Heart left ventricle (tissue), 16 donors: ENCODE results near the gene ARHGEF11. TPM values are rescaled to one million over a fixed set of nuclear protein-coding genes. Genes with fewer than 3 reads are reported as not detected.

Experiments
- ATAC-seq, 4 donors: fragments of 200-7000 bp; cut with Tn5 transposase; one replicate each; pipeline ENCODE4 v1.9.1; 2020 to 2022; ENCODE audit warnings: moderate library complexity in 4 of 4, mild to moderate bottlenecking in 3 of 4, moderate number of reproducible peaks in 1 of 4
- DNase-seq, 5 donors: peaks; one replicate each; pipeline ENCODE4 v3.0.0-alpha.2; 2020
- H3K27ac ChIP-seq, 12 donors: fragments of 200-600 bp; sonication (generic) in 4 of 12; one replicate each; pipeline versions ENCODE4 v1.5.0 to v1.8.0; 2016 to 2022; ENCODE audit warnings: mild to moderate bottlenecking in 2 of 12
- H3K27me3 ChIP-seq, 9 donors: fragments of 200-600 bp; sonication (generic) in 2 of 9; one replicate each; pipeline versions ENCODE4 v1.5.1 to v1.8.0; 2016 to 2022; ENCODE audit warnings: mild to moderate bottlenecking in 3 of 9
- H3K36me3 ChIP-seq, 9 donors: fragments of 200-600 bp; sonication (generic) in 2 of 9; one replicate each; pipeline versions ENCODE4 v1.5.0 to v1.8.0; 2018 to 2022; ENCODE audit warnings: mild to moderate bottlenecking in 2 of 9
- H3K4me1 ChIP-seq, 12 donors: fragments of 200-600 bp; sonication (generic) in 4 of 12; one replicate each; pipeline versions ENCODE4 v1.5.0 to v1.8.0; 2016 to 2022; ENCODE audit warnings: mild to moderate bottlenecking in 3 of 12
- H3K4me3 ChIP-seq, 12 donors: fragments of 200-600 bp; sonication (generic) in 4 of 12; one replicate each; pipeline versions ENCODE4 v1.5.0 to v1.8.0; 2017 to 2022; ENCODE audit warnings: mild to moderate bottlenecking in 9 of 12, moderate library complexity in 4 of 12
- H3K9me3 ChIP-seq, 12 donors: fragments of 200-600 bp; sonication (generic) in 4 of 12; one replicate each; pipeline versions ENCODE4 v1.5.0 to v1.8.0; 2016 to 2022; ENCODE audit warnings: mild to moderate bottlenecking in 1 of 12
- POLR2A ChIP-seq, 2 donors: fragments of 450-650 bp; IDR thresholded peaks; one replicate each; pipeline ENCODE4 v1.6.1; 2017; ENCODE audit warnings: antibody characterized with exemption in 2 of 2, mild to moderate bottlenecking in 2 of 2, moderate library complexity in 2 of 2
- WGBS, 4 donors: extraction: QIAGEN DNeasy Blood & Tissue Kit in 2 of 4; methylation state at CpG; one replicate each; pipeline versions ENCODE4 v1.1.5 to v1.1.7; 2013 to 2018; 5-methylcytosine and 5-hydroxymethylcytosine counted together
- intact Hi-C, 10 donors: fragments of 100-400 bp; cut with DNase I; formaldehyde crosslinking; loops; one replicate each; pipeline versions ENCODE4 v1.11.1 to v1.14.2; 2022
- polyA plus RNA-seq, 2 donors: library from polyadenylated mRNA; stranded (reverse); fragments of 200-250 nt; gene quantifications; one replicate each; pipeline ENCODE4 v1.2.3, GENCODE V29; 2013
- total RNA-seq, 9 donors: library from RNA; depleted of rRNA in 2 of 9; stranded (reverse); fragments of >200 nt in 2 of 9; fragmentation: NEBNext Ultra II Directional in 3 of 9; extraction: Animal tissue kit (Norgen Biotek cat#: 25700) in 3 of 9; gene quantifications; one replicate each; pipeline versions ENCODE4 v1.1.0 to v1.2.4, GENCODE V29; 2016 to 2023
- TF ChIP-seq, protein P1 (sequence below), 12 donors: fragments of 200-600 bp; sonication (generic) in 4 of 12; IDR thresholded peaks; one replicate each; pipeline versions ENCODE4 v1.5.0 to v1.8.0; 2018 to 2022; ENCODE audit warnings: antibody characterized with exemption in 12 of 12, mild to moderate bottlenecking in 5 of 12
- donor health status: ischemic (EF 13 %, LVEDD 7.1; RV severe dilation, severe dysfunction).
- donor health status: healthy with polysubstance abuse.
- donor health status: DM: no; HTN: yes; CAD: no.
- donor health status: DM: no; HTN: no; CAD: no.
- donor health status: ischemic (EF 25% LVEDD 6.9; RV normal size, moderate dysfunction).
- donor health status: ischemic (EF 25% LVEDD 5.7; RV mildly dilated, moderate dysfunction).
- donor health status: healthy.
- donor health status: DM: yes; HTN: yes; CAD: no.
- donor health status: ischemic (EF 35%, LVEDD 5.7; RV mildly dilated, moderate dysfunction).
- donor health status: nonischemic (EF 11% LVEDD 7.7; RV severe dilation, severe dysfunction).
- donor health status: DM: yes; HTN: yes; CAD: no.
- donor health status: PGD.
- donor health status: ischemic (EF 29% LVEDD 5.4; RV normal size, mild dysfunction).
- donor health status: nonischemic (EF 23%, LVEDD 6.1; RV moderate dilation, normal function).

Gene ARHGEF11
- total and polyA plus RNA-seq, 11 donors: 12.2 to 44.1 (median 30.0) TPM

DNA sequence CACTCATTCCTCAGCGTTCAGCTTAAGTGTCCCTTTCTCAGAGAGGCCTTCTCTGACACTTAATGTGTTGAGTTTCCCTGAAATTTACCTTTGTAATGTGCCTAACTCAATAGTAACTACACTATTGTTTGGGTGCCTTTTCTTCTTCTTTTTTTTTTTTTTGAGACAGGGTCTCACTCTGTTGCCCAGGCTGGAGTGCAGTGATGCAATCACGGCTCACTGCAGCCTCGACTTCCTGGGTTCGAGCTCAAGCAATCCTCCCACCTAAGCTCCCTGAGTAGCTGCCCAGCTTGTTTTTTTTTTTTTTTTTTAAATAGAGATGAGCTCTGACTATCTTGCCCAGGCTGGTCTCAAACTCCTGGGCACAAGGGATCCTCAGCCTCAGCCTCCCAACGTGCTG lies 50.1 kb downstream of the ARHGEF11 start:
- Histone ChIP-seq H3K4me1 (peaks cover 0 to 8% (median 0%) of the 10 kb centered on the region in 12 donors), H3K4me3 (no peak overlapping the region), H3K27me3 (no peaks in the 10 kb centered on the region), H3K36me3 (peaks cover 0 to 9% (median 0%) of the 10 kb centered on the region in 9 donors), H3K9me3 (no peaks in the 10 kb centered on the region), H3K27ac (no peak overlapping the region)
- ATAC-seq (no peak), DNase-seq (no peak)
- TF ChIP-seq, protein P1, sequence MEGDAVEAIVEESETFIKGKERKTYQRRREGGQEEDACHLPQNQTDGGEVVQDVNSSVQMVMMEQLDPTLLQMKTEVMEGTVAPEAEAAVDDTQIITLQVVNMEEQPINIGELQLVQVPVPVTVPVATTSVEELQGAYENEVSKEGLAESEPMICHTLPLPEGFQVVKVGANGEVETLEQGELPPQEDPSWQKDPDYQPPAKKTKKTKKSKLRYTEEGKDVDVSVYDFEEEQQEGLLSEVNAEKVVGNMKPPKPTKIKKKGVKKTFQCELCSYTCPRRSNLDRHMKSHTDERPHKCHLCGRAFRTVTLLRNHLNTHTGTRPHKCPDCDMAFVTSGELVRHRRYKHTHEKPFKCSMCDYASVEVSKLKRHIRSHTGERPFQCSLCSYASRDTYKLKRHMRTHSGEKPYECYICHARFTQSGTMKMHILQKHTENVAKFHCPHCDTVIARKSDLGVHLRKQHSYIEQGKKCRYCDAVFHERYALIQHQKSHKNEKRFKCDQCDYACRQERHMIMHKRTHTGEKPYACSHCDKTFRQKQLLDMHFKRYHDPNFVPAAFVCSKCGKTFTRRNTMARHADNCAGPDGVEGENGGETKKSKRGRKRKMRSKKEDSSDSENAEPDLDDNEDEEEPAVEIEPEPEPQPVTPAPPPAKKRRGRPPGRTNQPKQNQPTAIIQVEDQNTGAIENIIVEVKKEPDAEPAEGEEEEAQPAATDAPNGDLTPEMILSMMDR (IDR thresholded peaks at IDR 0.05): no peak
- TF ChIP-seq POLR2A (IDR thresholded peaks at IDR 0.05): no peak
- intact Hi-C loops: no loop called here
- WGBS, 4 donors: 85 to 89% (median 87%) methylated on average over 5 of the region's 5 CpGs

DNA sequence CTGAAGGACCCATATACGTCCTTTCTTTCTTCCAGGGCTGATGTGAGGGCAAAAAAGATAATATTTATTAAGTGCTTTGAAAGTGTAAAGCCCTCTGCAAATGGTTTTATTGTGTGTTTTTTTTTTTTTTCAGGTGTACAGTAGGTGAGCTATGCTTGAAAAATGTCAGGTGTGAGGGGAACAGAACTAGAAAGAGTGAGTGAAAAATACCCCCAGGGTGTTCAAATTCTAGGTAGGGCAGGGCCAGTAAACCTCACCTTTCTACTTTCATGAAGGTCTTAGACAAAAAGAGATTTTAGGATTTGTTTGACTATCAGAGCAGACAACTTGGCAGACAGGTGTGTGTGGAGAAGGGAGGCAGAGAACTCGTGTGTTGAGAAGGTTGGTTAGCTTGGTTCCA lies 51.3 kb downstream of the ARHGEF11 start:
- Histone ChIP-seq H3K27ac (no peak overlapping the region), H3K9me3 (no peaks in the 10 kb centered on the region), H3K4me1 (peaks cover 0 to 8% (median 0%) of the 10 kb centered on the region in 12 donors), H3K27me3 (no peaks in the 10 kb centered on the region), H3K4me3 (no peak overlapping the region), H3K36me3 (peaks cover 0 to 9% (median 0%) of the 10 kb centered on the region in 9 donors)
- DNase-seq (no peak), ATAC-seq (no peak)
- no peak for TF ChIP-seq POLR2A (IDR thresholded peaks at IDR 0.05)
- TF ChIP-seq, protein P1 (IDR thresholded peaks at IDR 0.05): no peak
- 67 to 90% (median 86%) methylated on average over 2 of the region's 2 CpGs for WGBS, 4 donors
- intact Hi-C loops: no loop called here

DNA sequence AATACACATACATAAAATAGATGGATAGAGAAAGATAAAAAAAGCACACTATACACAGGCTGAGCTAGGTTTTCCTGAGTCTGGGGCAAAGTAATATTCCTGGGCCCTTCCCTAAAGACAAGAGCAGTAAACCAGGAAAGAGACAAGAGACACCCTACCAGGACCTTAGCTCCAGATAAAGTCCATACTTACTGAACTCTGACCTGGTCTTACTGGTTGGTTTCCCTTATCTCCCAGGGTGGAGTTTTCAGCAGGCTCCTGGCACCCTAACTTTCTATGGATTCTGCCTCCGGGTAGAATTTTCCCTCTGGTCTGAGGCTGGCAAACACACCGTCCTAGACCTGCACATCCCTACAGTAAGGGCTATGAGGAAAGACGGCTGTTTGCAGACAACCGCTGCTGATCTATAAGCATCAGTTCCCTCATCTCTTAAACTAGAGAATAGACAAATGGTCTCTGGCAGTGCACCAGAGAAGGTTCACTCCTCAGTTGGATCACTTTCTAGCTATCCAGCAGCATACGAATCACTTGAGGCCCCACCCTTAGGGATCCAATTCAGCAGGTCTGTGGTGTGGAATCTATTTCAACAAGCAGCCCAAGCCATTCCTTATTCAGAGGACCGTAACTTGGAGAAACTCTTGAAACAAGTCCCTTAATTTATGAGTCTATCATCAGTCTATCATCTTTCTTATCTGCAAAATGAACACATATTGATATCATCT lies 52.0 kb downstream of the ARHGEF11 start:
- Histone ChIP-seq H3K4me3 (no peak overlapping the region), H3K27me3 (no peaks in the 10 kb centered on the region), H3K4me1 (peaks cover 0 to 8% (median 0%) of the 10 kb centered on the region in 12 donors), H3K9me3 (no peaks in the 10 kb centered on the region), H3K36me3 (peaks cover 0 to 9% (median 0%) of the 10 kb centered on the region in 9 donors), H3K27ac (no peak overlapping the region)
- intact Hi-C loops: no loop called here
- no peak for TF ChIP-seq POLR2A (IDR thresholded peaks at IDR 0.05)
- TF ChIP-seq, protein P1 (IDR thresholded peaks at IDR 0.05): no peak
- 86 to 93% (median 89%) methylated on average over 6 of the region's 6 CpGs for WGBS, 4 donors
- DNase-seq (no peak), ATAC-seq (no peak)

DNA sequence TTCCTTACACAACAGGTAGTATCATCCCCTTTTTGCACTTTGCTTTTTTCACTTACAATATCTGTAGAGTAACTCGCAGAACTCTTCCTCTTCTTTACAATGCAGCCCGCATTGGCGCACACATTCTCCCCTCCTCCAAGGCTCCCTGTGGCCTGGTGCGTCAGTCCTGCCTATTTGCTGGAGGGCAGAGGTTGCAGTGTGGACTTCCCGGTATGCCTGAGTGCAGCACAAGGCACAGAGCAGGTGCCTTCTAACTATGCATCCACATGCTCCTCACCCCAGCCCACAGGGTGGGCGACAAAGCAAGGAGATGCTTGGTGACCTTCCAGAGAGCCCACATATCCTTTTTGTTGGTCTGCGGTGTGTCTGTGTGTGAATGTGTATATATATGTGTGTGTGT lies 53.3 kb downstream of the ARHGEF11 start:
- no peak overlapping the region for H3K4me3 ChIP-seq
- 91 to 98% (median 97%) methylated on average over 7 of the region's 7 CpGs for WGBS, 4 donors
- intact Hi-C loops: no loop called here
- H3K27me3 ChIP-seq: no peaks in the 10 kb centered on the region
- no peak for TF ChIP-seq POLR2A (IDR thresholded peaks at IDR 0.05)
- TF ChIP-seq, protein P1 (IDR thresholded peaks at IDR 0.05): no peak
- ATAC-seq: no peak
- no peaks in the 10 kb centered on the region for H3K4me1 ChIP-seq
- DNase-seq: no peak
- H3K9me3 ChIP-seq: no peaks in the 10 kb centered on the region
- H3K27ac ChIP-seq: no peak overlapping the region
- peaks cover 0 to 9% (median 0%) of the 10 kb centered on the region in 9 donors for H3K36me3 ChIP-seq
